ENCODE measurements around the gene YEATS4.

The YEATS4 gene

DNA sequence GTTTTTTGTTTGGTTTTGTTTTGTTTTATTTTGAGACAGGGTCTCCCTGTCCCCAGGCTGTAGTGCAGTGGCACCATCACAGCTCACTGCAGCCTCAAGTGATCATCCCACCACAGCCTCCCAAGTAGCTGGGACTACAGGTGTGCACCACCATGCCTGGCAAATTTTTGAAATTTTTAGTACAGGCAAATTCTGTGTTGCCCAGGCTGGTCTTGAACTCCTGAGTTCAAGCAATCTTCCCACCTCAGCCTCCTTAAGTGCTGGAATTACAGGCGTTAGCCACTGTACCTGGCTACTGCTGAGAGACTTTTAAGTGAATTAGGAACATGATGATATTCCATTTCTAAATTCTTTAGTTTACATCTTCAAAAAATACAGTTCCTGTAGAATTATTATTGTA is 8.8 kb upstream of the YEATS4 start:
- no peak for DNase-seq (ENCODE audit: low read depth)
- TF ChIP-seq, protein P1, sequence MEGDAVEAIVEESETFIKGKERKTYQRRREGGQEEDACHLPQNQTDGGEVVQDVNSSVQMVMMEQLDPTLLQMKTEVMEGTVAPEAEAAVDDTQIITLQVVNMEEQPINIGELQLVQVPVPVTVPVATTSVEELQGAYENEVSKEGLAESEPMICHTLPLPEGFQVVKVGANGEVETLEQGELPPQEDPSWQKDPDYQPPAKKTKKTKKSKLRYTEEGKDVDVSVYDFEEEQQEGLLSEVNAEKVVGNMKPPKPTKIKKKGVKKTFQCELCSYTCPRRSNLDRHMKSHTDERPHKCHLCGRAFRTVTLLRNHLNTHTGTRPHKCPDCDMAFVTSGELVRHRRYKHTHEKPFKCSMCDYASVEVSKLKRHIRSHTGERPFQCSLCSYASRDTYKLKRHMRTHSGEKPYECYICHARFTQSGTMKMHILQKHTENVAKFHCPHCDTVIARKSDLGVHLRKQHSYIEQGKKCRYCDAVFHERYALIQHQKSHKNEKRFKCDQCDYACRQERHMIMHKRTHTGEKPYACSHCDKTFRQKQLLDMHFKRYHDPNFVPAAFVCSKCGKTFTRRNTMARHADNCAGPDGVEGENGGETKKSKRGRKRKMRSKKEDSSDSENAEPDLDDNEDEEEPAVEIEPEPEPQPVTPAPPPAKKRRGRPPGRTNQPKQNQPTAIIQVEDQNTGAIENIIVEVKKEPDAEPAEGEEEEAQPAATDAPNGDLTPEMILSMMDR (IDR thresholded peaks at IDR 0.05; ENCODE audit: low read length, missing control alignments) = no peak
- H3K4me3 ChIP-seq (replicated peaks; ENCODE audit: low read depth, low read length) = no peak overlapping the region

DNA sequence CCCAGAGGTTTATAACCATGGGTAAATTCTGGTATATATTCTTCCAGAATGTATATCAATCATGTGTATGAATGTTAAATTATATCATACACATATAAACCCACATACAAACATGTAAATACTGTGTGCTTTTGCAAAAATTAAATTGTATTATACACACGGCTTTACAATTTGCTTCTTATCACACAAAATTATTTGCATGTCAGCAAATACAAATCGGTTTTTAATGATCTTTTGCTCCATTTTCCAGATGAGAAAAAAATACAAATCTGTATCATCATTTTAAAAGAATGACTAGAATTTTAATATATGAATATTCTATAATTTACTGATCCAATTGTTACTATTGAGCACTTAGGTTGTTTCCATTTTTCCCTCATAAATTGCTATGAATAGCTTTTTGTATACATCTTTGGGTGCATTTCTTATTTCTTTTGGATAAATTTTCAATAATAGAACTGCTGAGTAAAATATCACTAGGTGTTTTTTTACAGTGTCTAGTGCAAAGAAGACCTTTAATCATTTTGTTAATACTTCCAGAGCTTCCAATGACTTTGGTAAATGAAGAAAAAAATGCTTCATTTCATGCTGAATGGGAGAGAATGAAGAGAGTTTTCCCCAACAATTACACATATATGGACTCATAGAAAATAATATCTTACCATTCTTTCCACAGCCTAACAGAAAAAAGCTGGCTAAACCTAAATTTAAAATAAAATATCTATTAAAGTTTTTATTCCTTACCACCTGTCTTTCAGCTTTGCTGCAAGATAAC is 7.9 kb upstream of the YEATS4 start:
- H3K4me3 ChIP-seq (replicated peaks; ENCODE audit: low read depth, low read length) = no peak overlapping the region

GRCh38 chr12:69352904-69353303 is 6.6 kb upstream of the YEATS4 start:
- no peak for DNase-seq (ENCODE audit: low read depth)
- no peak overlapping the region for H3K4me3 ChIP-seq (replicated peaks; ENCODE audit: low read depth, low read length)
- TF ChIP-seq, protein P1 (IDR thresholded peaks at IDR 0.05; ENCODE audit: low read length, missing control alignments) = no peak

More for the DNA sequence above, 7.9 kb upstream of the YEATS4 start:
- TF ChIP-seq, protein P1 (IDR thresholded peaks at IDR 0.05; ENCODE audit: low read length, missing control alignments) = no peak
- no peak for DNase-seq (ENCODE audit: low read depth)

- DNase-seq (ENCODE audit: low read depth) = no peak
- H3K4me3 ChIP-seq (replicated peaks; ENCODE audit: low read depth, low read length) = no peak overlapping the region
- TF ChIP-seq, protein P1 (IDR thresholded peaks at IDR 0.05; ENCODE audit: low read length, missing control alignments) = no peak
Observed at GRCh38 chr12:69354172-69354555, 5.4 kb upstream of the YEATS4 start.

GRCh38 chr12:69354556-69355187 is 4.9 kb upstream of the YEATS4 start:
- no peak overlapping the region for H3K4me3 ChIP-seq (replicated peaks; ENCODE audit: low read depth, low read length)
- TF ChIP-seq, protein P1 (IDR thresholded peaks at IDR 0.05; ENCODE audit: low read length, missing control alignments) = no peak
- DNase-seq (ENCODE audit: low read depth) = no peak

- no peak for DNase-seq (ENCODE audit: low read depth)
- H3K4me3 ChIP-seq (replicated peaks; ENCODE audit: low read depth, low read length) = no peak overlapping the region
- TF ChIP-seq, protein P1 (IDR thresholded peaks at IDR 0.05; ENCODE audit: low read length, missing control alignments) = no peak
Observed at GRCh38 chr12:69355363-69356028, 4.0 kb upstream of the YEATS4 start.

Measured in fibroblast of pulmonary artery (primary cell).